PC-3 (cell line): ENCODE results near the gene ODC1.

Source experiments
- CTCF ChIP-seq: fragments of 300-600 bp; sonication (generic); conservative IDR thresholded peaks from 2 replicates; pipeline ENCODE4 v1.5.1; 2017; ENCODE audit warnings: antibody characterized with exemption, low read depth, mild to moderate bottlenecking, low read length
- EZH2phosphoT487 ChIP-seq: fragments of 300-600 bp; sonication (generic); IDR thresholded peaks from 2 replicates; pipeline ENCODE4 v1.6.1; 2018; ENCODE audit warnings: mild to moderate bottlenecking, antibody characterized with exemption, low read length, borderline replicate concordance

GRCh38 chr2:10454505-10454904 lies 6.4 kb upstream of the ODC1 start:
- TF ChIP-seq CTCF (no peak), EZH2phosphoT487 (no peak)
